Activated T-helper 1 cell treated with anti-CD3 and anti-CD28 coated beads, Interleukin-2, amount 50 U/mL, for 16 hours (primary cell): Measurements from ENCODE around the gene UBQLN4.
"Not testable (repeated sequence)": the region's sequence is repeated elsewhere in the genome, so short reads cannot be mapped to it uniquely, and the experiment has no call there.

Source experiments
- DNase-seq, 2 donors: peaks; one replicate each; pipeline ENCODE4 v3.0.0-alpha.2; 2020; ENCODE audit warnings: low read depth in 1 of 2, low spot score in 1 of 2

UBQLN4 gene

DNA sequence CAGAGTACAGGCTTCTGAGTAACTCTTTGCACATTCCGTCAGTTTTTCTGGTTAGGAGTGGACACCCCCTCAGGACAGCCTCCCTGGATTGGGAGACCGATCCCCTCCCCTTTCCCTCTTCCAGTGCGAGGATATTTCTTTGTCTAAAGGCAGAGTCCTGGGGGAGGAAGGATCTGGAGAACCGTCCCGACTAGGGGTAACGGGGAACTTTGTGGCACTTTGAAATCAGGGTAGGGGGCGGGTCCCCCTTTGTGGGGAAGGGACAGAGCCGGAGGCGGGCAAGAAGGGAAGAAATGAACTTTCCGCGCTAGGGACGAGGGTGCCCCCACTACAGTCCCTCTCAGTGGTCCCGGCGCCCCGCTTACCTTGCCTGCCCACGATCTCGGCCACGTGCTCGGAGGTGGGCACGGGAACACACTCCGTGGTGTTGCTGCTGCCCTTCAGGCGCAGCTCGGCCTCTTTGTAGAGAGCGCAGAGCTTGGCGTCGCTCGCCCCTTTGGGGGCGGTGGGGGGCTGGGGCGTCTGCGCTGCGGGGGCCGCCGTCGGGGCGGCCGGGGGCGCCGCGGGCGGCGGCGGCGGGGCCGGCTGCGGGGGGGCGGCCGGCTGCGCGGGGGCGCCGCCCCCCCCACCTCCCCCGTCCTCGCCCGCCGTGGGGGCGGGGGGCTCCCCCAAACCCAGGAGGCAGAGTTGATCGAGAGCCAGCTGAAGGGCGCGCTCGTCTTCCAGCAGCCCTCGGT is 27.8 kb upstream of the UBQLN4 start:
- no peak for DNase-seq

GRCh38 chr1:156080863-156081179 is 27.2 kb upstream of the UBQLN4 start:
- no peak for DNase-seq

DNA sequence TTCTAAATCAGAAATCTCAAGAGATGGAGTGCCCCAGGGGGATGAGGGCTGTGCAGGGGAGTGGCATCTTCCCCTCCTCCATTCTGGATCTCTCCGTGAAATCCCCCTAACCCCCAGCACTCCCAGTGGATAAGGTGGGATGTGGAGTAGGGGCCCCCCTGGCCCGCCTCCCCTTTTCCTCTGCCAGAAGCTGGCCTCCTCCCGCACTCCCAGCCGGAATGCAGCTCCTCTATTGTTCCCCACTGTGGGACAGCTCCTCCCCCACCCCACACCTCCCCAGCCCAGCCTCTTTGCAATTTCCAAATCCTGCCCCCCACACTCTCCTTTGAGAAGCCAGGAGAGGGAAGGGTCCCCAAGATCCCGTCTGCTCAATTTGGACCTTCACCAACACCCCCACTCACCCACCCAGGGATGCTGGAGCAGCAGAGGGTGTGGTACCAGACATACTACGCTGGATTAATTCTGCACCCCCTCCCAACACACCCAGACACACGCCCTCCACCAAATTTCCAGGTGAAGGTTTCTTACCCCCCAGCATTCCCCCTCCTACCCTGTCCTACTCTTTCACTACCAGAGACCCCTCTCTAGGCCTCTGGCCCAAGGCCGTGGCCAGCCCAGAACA is 26.8 kb upstream of the UBQLN4 start:
- no peak for DNase-seq

GRCh38 chr1:156079762-156080161 is 26.2 kb upstream of the UBQLN4 start:
- DNase-seq, result no peak

DNA sequence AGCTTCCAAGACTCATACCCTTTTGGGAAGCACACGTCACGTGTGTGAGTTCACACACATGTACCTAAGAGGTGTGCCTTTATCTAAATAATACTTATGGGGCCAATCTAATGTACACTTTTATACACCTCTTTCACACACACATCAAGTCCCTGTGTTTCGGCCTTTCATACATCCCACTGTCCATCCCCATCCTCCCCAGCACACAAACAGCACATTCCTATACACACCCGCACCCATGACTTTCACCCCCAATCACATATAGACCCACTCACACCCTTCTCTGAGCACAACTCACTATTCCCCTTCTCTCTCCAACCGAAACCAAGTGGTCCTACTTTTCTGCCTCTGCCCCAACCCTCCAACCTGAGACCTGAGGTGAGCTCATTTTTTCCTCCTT is 25.1 kb upstream of the UBQLN4 start:
- DNase-seq, result no peak

- DNase-seq, result no peak
Measured at GRCh38 chr1:156077430-156077760, 23.8 kb upstream of the UBQLN4 start.

DNA sequence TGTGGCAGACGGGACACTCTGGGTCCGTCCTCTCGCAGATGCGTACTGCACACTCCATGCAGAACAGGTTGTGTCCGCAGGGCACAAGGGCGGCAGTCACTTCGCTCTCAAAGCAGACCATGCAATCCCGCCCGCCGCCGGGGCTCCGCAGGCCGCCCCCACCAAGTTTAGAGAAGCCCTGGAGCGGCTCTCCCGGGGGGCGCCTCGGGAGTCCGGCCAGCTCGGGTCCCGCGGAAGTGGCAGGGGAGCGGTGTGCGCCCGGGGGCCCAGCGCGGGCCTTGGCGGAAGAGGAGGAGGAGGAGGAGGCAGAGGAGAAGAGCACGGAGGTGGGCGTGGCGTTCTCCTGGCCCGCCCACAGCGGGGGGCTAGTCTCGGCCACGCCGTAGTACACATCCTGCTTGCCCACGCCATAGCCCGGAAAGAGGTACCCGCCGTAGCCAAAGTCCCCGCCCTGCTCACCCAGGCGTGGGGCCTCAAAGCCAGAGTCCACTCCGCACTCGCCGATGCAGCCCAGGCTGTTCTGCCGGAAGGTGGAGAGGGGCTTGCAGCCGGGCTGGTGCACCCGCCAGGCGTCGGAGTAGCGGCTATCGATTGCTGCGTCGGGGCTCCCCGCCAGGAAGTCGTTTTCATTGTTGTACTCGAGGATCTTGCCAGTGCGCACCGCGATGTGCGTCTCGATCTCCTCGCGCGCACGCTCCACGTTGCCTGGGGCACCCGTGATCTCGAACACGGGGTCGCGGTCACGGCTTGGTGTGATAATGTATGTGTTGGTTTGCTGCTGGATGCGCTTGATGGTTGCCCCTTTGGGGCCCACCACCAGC is 23.2 kb upstream of the UBQLN4 start:
- no peak for DNase-seq

GRCh38 chr1:156075775-156076204 is 22.2 kb upstream of the UBQLN4 start:
- no peak for DNase-seq

DNA sequence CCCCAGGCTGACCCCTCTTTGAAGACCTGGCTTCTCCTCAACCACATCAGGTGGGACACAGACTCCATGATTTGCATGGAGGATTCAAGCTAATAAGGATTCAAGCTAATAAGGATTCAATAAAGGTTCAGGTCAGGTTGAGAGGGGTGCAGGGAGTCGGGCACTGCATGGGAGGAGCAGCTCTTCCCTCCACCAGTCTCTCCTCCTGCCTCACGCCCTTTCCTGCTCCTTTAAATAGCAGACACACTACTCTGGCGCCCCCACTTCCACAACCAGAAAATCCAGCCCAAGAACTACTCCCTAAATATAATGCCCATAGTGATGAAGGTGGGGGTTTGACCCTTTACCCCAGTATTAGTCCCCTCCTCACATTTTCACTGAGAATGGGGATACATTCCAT is 21.6 kb upstream of the UBQLN4 start:
- DNase-seq, result no peak

DNA sequence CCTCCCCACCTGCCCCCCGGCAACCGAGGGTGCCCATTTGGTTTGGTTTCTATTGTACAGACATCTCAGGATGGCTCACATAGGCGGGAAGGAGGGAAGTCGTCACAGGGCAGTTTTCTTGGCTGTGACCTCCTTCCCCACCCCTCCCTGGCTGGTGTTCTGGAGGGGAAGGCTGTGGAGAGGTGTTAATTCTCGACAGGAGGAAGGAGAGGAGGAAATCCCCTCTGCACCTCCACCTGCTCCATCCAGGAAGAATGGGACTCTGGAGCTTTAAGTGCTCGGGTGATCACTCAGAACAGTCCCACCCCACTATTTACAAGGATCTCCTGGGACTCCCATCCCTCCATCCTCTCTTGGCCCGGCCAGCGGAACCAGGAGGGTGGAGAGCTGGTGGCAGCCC is 21.1 kb upstream of the UBQLN4 start:
- DNase-seq, result no peak

DNA sequence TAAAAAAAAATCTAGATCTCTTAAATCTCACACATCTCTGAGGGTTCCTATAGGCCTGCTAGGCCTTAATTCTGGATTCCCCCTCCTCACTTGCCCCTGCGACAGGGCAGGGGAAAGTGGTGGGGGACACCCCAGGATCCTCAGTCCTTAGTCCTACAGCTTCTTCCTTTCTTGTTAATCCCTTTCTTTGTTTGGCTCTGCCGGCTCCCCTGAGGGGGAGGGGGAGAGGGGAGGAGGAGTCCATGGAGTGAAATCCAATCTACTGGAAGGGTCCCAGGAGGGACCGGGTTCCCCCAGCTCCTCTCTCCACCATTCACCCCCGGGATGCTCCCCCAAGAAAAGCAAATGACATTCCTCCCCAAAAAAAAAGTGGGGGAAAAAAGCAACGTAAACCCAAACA is 20.1 kb upstream of the UBQLN4 start:
- DNase-seq, result no peak

- DNase-seq, result no peak
Measured at GRCh38 chr1:156073110-156073687, 19.6 kb upstream of the UBQLN4 start.

- no peak for DNase-seq
Measured at GRCh38 chr1:156072251-156072650, 18.7 kb upstream of the UBQLN4 start.

GRCh38 chr1:156071332-156071816 is 17.8 kb upstream of the UBQLN4 start:
- not testable (repeated sequence) for DNase-seq

GRCh38 chr1:156070548-156070947 is 16.9 kb upstream of the UBQLN4 start:
- DNase-seq, result no peak

GRCh38 chr1:156069490-156070455 is 16.2 kb upstream of the UBQLN4 start:
- DNase-seq, result no peak

DNA sequence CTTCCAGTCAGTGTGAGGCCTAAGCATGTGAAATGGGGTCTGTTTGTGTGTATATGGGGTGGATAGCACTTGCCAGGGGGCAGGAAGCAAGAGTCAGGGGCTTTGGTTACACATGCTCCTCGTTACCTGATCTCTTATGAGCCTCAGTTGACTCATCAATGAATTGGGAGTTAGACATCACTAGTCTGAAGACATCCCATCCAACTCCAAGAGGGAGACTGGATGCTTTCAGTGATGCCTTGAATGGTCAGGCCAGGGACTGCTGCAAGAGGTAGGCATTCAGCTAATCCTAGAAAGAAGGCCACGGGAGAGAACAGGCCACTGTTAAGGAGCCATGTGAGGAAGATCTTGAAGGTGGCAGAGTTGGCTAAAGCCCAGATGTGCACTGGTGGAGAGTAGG is 13.7 kb upstream of the UBQLN4 start:
- DNase-seq, result no peak

- DNase-seq, result no peak
Measured at GRCh38 chr1:156065871-156066270, 12.3 kb upstream of the UBQLN4 start.

GRCh38 chr1:156065212-156065611 is 11.6 kb upstream of the UBQLN4 start:
- no peak for DNase-seq

DNA sequence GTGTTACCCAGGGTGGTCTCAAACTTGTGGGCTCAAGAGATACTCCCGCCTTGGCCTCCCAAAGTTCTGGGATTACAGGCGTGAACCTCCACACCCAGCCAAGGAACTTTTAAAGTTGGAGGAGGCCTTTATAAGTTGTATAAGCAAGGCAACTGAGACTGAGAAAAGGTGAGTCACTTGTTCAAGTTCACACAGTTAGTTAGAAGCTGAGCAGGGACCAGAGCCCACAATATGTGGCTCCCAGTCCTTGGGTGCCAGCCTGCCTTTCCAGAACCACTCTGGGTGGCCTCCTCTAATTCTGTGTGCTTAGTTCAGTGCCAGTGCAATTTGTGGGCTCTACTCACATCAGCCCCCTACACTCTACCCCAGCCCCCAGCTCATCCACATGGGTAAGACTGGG is 11.0 kb upstream of the UBQLN4 start:
- DNase-seq, result no peak

DNA sequence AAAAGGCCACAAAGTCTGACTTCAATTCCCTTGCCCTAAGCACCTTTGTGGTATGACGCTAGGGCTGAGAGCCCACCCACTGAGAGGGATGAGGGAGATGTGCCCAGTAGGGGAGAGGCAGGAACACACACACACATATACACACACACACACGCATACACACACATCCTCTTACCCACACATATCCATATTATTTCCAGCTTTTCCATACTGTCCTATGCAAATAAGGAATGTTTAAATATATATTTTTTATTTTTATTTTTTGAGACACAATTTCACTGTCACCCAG is 10.3 kb upstream of the UBQLN4 start:
- no peak for DNase-seq
